Astrocyte (in vitro differentiated cells and primary cell): ENCODE data around the gene ZSCAN22. TPM values are rescaled to one million over a fixed set of nuclear protein-coding genes. Genes with fewer than 3 reads are reported as not detected.

Experiments
- DNase-seq: peaks from one replicate; pipeline ENCODE4 v3.0.0-alpha.2; 2010; ENCODE audit warnings: low read depth
- FAIRE-seq: peaks from 2 replicates; lab custom pipeline; 2011; peaks lifted over from hg19 to GRCh38; lab: Jason Lieb, UNC
- H2AFZ ChIP-seq: 2 replicates; pipeline ENCODE4 v1.6.0; 2012; ENCODE audit warnings: low read depth, low read length, inconsistent platforms
- H3K27ac ChIP-seq: 2 replicates; pipeline ENCODE4 v1.5.1; 2011; ENCODE audit warnings: low read depth, low read length, inconsistent platforms
- H3K27me3 ChIP-seq: 2 replicates; pipeline ENCODE4 v1.6.0; 2011; ENCODE audit warnings: low read length, inconsistent platforms; ENCODE audit not compliant: insufficient read depth
- H3K36me3 ChIP-seq: 2 replicates; pipeline ENCODE4 v1.5.1; 2011; ENCODE audit warnings: low read length, inconsistent platforms; ENCODE audit not compliant: insufficient read depth
- H3K4me1 ChIP-seq: 2 replicates; pipeline ENCODE4 v1.5.1; 2011; ENCODE audit warnings: low read length, inconsistent platforms; ENCODE audit not compliant: insufficient read depth
- H3K4me2 ChIP-seq: 2 replicates; pipeline ENCODE4 v1.6.0; 2012; ENCODE audit warnings: low read length, inconsistent platforms
- H3K4me3 ChIP-seq: 2 replicates; pipeline ENCODE4 v1.5.1; 2011; ENCODE audit warnings: low read depth, mild to moderate bottlenecking, low read length, inconsistent platforms; ENCODE audit not compliant: insufficient read depth
- H3K79me2 ChIP-seq: 2 replicates; pipeline ENCODE4 v1.6.0; 2012; ENCODE audit warnings: mild to moderate bottlenecking, low read length, inconsistent platforms; ENCODE audit not compliant: insufficient read depth
- H3K9ac ChIP-seq: 2 replicates; pipeline ENCODE4 v1.6.0; 2012; ENCODE audit warnings: mild to moderate bottlenecking, low read length, inconsistent platforms
- H3K9me3 ChIP-seq: 2 replicates; pipeline ENCODE4 v1.5.1; 2012; ENCODE audit warnings: low read depth, mild to moderate bottlenecking, low read length, inconsistent platforms; ENCODE audit not compliant: insufficient read depth
- H4K20me1 ChIP-seq: 2 replicates; pipeline ENCODE4 v1.6.0; 2012; ENCODE audit warnings: low read length, inconsistent platforms; ENCODE audit not compliant: insufficient read depth
- H3K27ac Mint-ChIP-seq: one replicate; pipeline ENCODE4 v1.8.0; 2021; ENCODE audit warnings: mild to moderate bottlenecking, mixed read lengths; ENCODE audit not compliant: unreplicated experiment
- H3K27me3 Mint-ChIP-seq: one replicate; pipeline ENCODE4 v1.8.0; 2021; ENCODE audit warnings: low read depth, mixed read lengths; ENCODE audit not compliant: unreplicated experiment
- H3K36me3 Mint-ChIP-seq: one replicate; pipeline ENCODE4 v1.8.0; 2021; ENCODE audit warnings: low read depth, mixed read lengths; ENCODE audit not compliant: unreplicated experiment
- H3K4me1 Mint-ChIP-seq: one replicate; pipeline ENCODE4 v1.8.0; 2021; ENCODE audit warnings: low read depth, mixed read lengths; ENCODE audit not compliant: unreplicated experiment
- H3K4me3 Mint-ChIP-seq: one replicate; pipeline ENCODE4 v1.8.0; 2021; ENCODE audit warnings: mild to moderate bottlenecking, moderate library complexity, mixed read lengths; ENCODE audit not compliant: unreplicated experiment
- H3K9me3 Mint-ChIP-seq: one replicate; pipeline ENCODE4 v1.8.0; 2021; ENCODE audit warnings: mild to moderate bottlenecking, mixed read lengths; ENCODE audit not compliant: unreplicated experiment
- EZH2 ChIP-seq: IDR thresholded peaks from 2 replicates; pipeline ENCODE4 v1.6.1; 2012; ENCODE audit warnings: mild to moderate bottlenecking, low read length, inconsistent platforms; ENCODE audit not compliant: insufficient read depth
- total RNA-seq: library from RNA; stranded (reverse); gene quantifications from 2 replicates; pipeline ENCODE4 v1.2.1, GENCODE V29; 2021
- TF ChIP-seq, protein P1 (sequence below): IDR thresholded peaks from 2 replicates; pipeline ENCODE4 v1.5.1; 2011; ENCODE audit warnings: low read depth, mild to moderate bottlenecking, inconsistent platforms, low read length, moderate library complexity; ENCODE audit not compliant: insufficient read depth

The ZSCAN22 gene
- total RNA-seq, 1 donor from 2014 or later, result 3.1 TPM

DNA sequence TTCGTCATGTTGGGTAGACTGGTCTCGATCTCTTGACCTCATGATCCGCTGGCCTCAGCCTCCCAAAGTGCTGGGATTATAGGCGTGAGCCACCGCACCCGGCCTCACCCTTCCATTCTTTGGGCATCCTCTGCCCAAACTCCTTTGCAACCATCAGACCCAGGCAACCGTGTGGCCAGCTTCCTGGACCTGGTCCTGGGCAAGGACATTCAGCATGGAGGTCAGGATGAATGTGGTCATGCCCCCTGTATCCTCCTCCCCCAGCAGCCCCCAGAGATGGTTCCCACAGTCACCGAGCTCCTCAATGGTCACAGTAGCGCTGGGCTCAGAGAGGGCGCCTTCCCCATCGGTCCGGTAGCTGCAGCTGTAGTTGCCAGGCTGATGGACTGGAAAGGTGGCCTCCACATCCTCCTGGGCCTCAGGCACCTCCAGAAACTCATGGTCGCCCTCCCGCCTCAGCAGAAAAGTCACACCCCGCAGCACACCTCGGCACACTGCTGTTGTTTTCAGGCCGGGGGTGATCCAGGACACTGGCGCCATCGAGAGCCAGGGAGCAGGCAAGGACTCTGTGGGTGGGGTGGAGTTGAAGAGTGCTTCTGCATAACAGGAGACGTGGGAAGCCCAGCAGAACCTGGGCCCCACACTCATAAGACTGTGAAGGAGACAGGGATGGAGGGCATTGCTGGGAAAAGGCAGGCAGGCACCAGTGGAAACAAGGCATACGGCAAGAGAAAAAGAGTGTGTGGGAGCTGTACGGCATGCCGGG, 25.4 kb downstream of the ZSCAN22 start:
- H3K79me2 ChIP-seq, result no peaks in the 10 kb centered on the region
- H3K36me3 ChIP-seq, result no peaks in the 10 kb centered on the region
- peaks cover 7% of the 10 kb centered on the region for H3K4me1 ChIP-seq
- peak overlapping the region; percentile 26 for H3K27ac Mint-ChIP-seq
- TF ChIP-seq, protein P1, sequence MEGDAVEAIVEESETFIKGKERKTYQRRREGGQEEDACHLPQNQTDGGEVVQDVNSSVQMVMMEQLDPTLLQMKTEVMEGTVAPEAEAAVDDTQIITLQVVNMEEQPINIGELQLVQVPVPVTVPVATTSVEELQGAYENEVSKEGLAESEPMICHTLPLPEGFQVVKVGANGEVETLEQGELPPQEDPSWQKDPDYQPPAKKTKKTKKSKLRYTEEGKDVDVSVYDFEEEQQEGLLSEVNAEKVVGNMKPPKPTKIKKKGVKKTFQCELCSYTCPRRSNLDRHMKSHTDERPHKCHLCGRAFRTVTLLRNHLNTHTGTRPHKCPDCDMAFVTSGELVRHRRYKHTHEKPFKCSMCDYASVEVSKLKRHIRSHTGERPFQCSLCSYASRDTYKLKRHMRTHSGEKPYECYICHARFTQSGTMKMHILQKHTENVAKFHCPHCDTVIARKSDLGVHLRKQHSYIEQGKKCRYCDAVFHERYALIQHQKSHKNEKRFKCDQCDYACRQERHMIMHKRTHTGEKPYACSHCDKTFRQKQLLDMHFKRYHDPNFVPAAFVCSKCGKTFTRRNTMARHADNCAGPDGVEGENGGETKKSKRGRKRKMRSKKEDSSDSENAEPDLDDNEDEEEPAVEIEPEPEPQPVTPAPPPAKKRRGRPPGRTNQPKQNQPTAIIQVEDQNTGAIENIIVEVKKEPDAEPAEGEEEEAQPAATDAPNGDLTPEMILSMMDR, result no peak
- TF ChIP-seq EZH2, result no peak
- H3K9me3 Mint-ChIP-seq, result no peaks in the 10 kb centered on the region
- no peak overlapping the region for H3K4me3 ChIP-seq
- no peak overlapping the region for H3K4me3 Mint-ChIP-seq
- H3K4me2 ChIP-seq, result no peak overlapping the region
- peaks cover 14% of the 10 kb centered on the region for H3K27me3 ChIP-seq
- H3K9ac ChIP-seq, result no peak overlapping the region
- DNase-seq (no peak), FAIRE-seq (no peak)
- no peak overlapping the region for H2AFZ ChIP-seq
- peaks cover 8% of the 10 kb centered on the region for H4K20me1 ChIP-seq
- H3K9me3 ChIP-seq, result peaks cover 11% of the 10 kb centered on the region
- H3K36me3 Mint-ChIP-seq, result peaks cover 8% of the 10 kb centered on the region
- no peak overlapping the region for H3K27ac ChIP-seq
- no peaks in the 10 kb centered on the region for H3K27me3 Mint-ChIP-seq
- H3K4me1 Mint-ChIP-seq, result peaks cover 3% of the 10 kb centered on the region

DNA sequence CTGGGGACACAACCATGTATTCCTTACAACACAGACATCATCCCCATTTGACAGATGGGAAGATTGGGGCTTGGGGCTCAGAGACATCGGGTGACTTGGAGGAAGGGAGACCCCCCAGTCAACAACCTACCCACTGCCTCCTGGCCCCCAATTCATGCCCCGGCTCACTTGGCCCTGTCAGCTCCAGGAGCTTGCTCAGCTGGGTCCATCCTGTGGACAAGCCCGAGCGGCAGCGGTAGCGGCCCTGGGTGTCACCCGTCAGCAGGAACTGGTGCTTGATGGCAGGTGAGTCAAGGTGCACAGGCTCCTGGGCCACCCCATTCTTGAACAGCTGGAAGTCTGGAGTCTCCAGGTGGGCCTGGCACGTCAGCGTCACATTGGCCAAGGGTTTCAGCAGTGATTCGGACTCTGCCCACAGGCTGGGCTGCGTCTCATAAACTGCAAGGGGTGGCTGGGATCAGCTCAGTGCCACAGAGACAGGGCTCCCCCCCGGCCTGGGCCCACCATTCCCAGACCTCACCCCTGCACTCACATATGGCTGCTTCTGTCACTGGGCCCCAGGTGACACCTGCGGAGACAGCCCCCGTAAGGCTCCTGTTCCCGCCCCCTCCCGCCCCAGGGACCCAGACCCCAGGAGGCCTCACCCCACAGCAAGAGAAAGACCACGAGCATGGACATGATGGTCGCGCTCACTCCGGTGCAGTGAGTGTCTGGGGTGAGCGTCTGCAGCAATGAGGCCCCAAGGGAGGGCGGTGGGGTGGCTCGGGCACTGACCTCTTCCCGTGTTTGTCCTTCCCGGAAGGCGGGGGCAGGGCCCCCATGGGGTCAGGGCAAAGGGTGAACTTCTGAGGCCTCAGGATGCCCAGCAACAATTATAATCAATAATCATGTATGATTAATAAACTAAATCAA, 26.2 kb downstream of the ZSCAN22 start, which contains the start of gene A1BG:
Gene A1BG (minus strand): TSS at position 733 of the 912 bp plus-strand sequence. CDS start 55 bp downstream, at position 678.
- peak within 1 kb of the TSS; percentile 26 for H3K27ac Mint-ChIP-seq
- H3K9me3 ChIP-seq, result peaks cover 14% of the 10 kb centered on the region
- TF ChIP-seq EZH2, result no peak
- TF ChIP-seq, protein P1, result no peak

More for the DNA sequence above, 26.2 kb downstream of the ZSCAN22 start, which contains the start of gene A1BG:
- Mint-ChIP-seq H3K4me1 (peaks cover 5% of the 10 kb centered on the region), H3K4me3 (no peak within 1 kb of the TSS), H3K9me3 (no peaks in the 10 kb centered on the region), H3K27me3 (no peaks in the 10 kb centered on the region), H3K36me3 (peaks cover 10% of the 10 kb centered on the region)
- Histone ChIP-seq H4K20me1 (peaks cover 8% of the 10 kb centered on the region), H3K9ac (no peak within 1 kb of the TSS), H3K4me3 (no peak within 1 kb of the TSS), H3K27ac (no peak within 1 kb of the TSS), H3K27me3 (peaks cover 12% of the 10 kb centered on the region), H2AFZ (no peak within 1 kb of the TSS), H3K4me2 (no peak within 1 kb of the TSS), H3K36me3 (no peaks in the 10 kb centered on the region), H3K79me2 (no peaks in the 10 kb centered on the region), H3K4me1 (peaks cover 5% of the 10 kb centered on the region)
- DNase-seq, result no peak
- FAIRE-seq, result no peak
